Breast epithelium (tissue), 4 donors: ENCODE results near the gene MYO1F. TPM values are rescaled to one million over a fixed set of nuclear protein-coding genes. Genes with fewer than 3 reads are reported as not detected.
"Not testable (repeated sequence)": the region's sequence is repeated elsewhere in the genome, so short reads cannot be mapped to it uniquely, and the experiment has no call there.

Experiments used
- DNase-seq, 2 donors: peaks; one replicate each; pipeline ENCODE4 v3.0.0-alpha.2; 2019; ENCODE audit warnings: low spot score in 2 of 2
- H3K27ac ChIP-seq, 2 donors: fragments of 200-600 bp; sonication (generic) in 1 of 2; one replicate each; pipeline ENCODE4 v1.5.1; 2016 to 2019; ENCODE audit warnings: mild to moderate bottlenecking in 1 of 2
- H3K27me3 ChIP-seq, 2 donors: fragments of 200-600 bp; sonication (generic) in 1 of 2; one replicate each; pipeline versions ENCODE4 v1.5.1 to v1.6.0; 2017 to 2019; ENCODE audit warnings: control low read depth in 1 of 2, mild to moderate bottlenecking in 1 of 2
- H3K36me3 ChIP-seq: fragments of 200-600 bp; one replicate; pipeline ENCODE4 v1.5.1; 2019
- H3K4me1 ChIP-seq, 2 donors: fragments of 200-600 bp; sonication (generic); one replicate each; pipeline ENCODE4 v1.5.1; 2016 to 2019; ENCODE audit warnings: control low read depth in 1 of 2
- H3K4me3 ChIP-seq, 3 donors: fragments of 200-600 bp; sonication (generic); 1 replicate in 2 of 3; 2 replicates in 1 of 3; pipeline ENCODE4 v1.5.1; 2016 to 2019; ENCODE audit warnings: mild to moderate bottlenecking in 3 of 3, moderate library complexity in 2 of 3
- H3K9me3 ChIP-seq, 2 donors: fragments of 200-600 bp; sonication (generic) in 1 of 2; one replicate each; pipeline ENCODE4 v1.5.1; 2016 to 2019; ENCODE audit warnings: control low read depth in 1 of 2
- CTCF ChIP-seq, 3 donors: fragments of 450-650 bp; IDR thresholded peaks; one replicate each; pipeline ENCODE4 v1.5.1; 2016 to 2017; ENCODE audit warnings: antibody characterized with exemption in 3 of 3, mild to moderate bottlenecking in 3 of 3, moderate library complexity in 3 of 3
- POLR2A ChIP-seq: fragments of 450-650 bp; IDR thresholded peaks from one replicate; pipeline ENCODE4 v1.6.1; 2016; ENCODE audit warnings: antibody characterized with exemption, mild to moderate bottlenecking, moderate library complexity
- POLR2AphosphoS5 ChIP-seq, 3 donors: sonication (generic); formaldehyde crosslinking; IDR thresholded peaks; one replicate each; pipeline ENCODE4 v1.6.1; 2017; ENCODE audit warnings: antibody characterized with exemption in 3 of 3
- intact Hi-C: fragments of 100-400 bp; cut with DNase I; formaldehyde crosslinking; loops from one replicate; pipeline ENCODE4 v1.15.1; 2023; ENCODE audit warnings: low total_unique reads
- total RNA-seq, 3 donors: library from RNA; depleted of rRNA; stranded (reverse); fragments of >200 nt; gene quantifications; one replicate each; pipeline ENCODE4 v1.1.0, GENCODE V29; 2016

MYO1F gene
- total RNA-seq, 3 donors from 2014 or later = 8.5 to 31.0 (median 11.3) TPM

- no peaks in the 10 kb centered on the region for H3K4me1 ChIP-seq
- no peaks in the 10 kb centered on the region for H3K9me3 ChIP-seq
- H3K27ac ChIP-seq = no peak overlapping the region
- H3K4me3 ChIP-seq = no peak overlapping the region
- intact Hi-C loops = no loop called here
- DNase-seq = no peak
- H3K27me3 ChIP-seq = no peaks in the 10 kb centered on the region
- H3K36me3 ChIP-seq = no peaks in the 10 kb centered on the region
- TF ChIP-seq POLR2A (no peak), POLR2AphosphoS5 (IDR thresholded peaks at IDR 0.05) (no peak), CTCF (IDR thresholded peaks at IDR 0.05) (no peak)
Observed at GRCh38 chr19:8567522-8568172, 9.6 kb downstream of the MYO1F start.

GRCh38 chr19:8566855-8567254 is 10.4 kb downstream of the MYO1F start:
- Histone ChIP-seq H3K27ac (no peak overlapping the region), H3K4me3 (no peak overlapping the region), H3K4me1 (no peaks in the 10 kb centered on the region), H3K9me3 (no peaks in the 10 kb centered on the region), H3K27me3 (no peaks in the 10 kb centered on the region), H3K36me3 (no peaks in the 10 kb centered on the region)
- no peak for TF ChIP-seq POLR2A
- TF ChIP-seq POLR2AphosphoS5 (IDR thresholded peaks at IDR 0.05) = no peak
- TF ChIP-seq CTCF (IDR thresholded peaks at IDR 0.05) = no peak
- intact Hi-C loops = no loop called here
- no peak for DNase-seq

- H3K36me3 ChIP-seq, DNase-seq, H3K4me1 ChIP-seq, intact Hi-C loops, H3K4me3 ChIP-seq, H3K27ac ChIP-seq, H3K9me3 ChIP-seq, H3K27me3 ChIP-seq: not testable (repeated sequence)
Observed at GRCh38 chr19:8564866-8565265, 12.4 kb downstream of the MYO1F start.

GRCh38 chr19:8561075-8561764 is 16.0 kb downstream of the MYO1F start:
- no peaks in the 10 kb centered on the region for H3K36me3 ChIP-seq
- TF ChIP-seq CTCF (IDR thresholded peaks at IDR 0.05) = no peak
- no peak for TF ChIP-seq POLR2AphosphoS5 (IDR thresholded peaks at IDR 0.05)
- TF ChIP-seq POLR2A = no peak
- DNase-seq = no peak
- no peak overlapping the region for H3K4me3 ChIP-seq
- no peak overlapping the region for H3K27ac ChIP-seq
- intact Hi-C loops = no loop called here
- H3K9me3 ChIP-seq = no peaks in the 10 kb centered on the region
- H3K4me1 ChIP-seq = no peaks in the 10 kb centered on the region
- H3K27me3 ChIP-seq = no peaks in the 10 kb centered on the region

- H3K36me3 ChIP-seq = no peaks in the 10 kb centered on the region
- intact Hi-C loops = no loop called here
- no peak overlapping the region for H3K27ac ChIP-seq
- no peaks in the 10 kb centered on the region for H3K27me3 ChIP-seq
- DNase-seq = no peak
- H3K4me1 ChIP-seq = no peaks in the 10 kb centered on the region
- TF ChIP-seq POLR2AphosphoS5 (IDR thresholded peaks at IDR 0.05) = no peak
- no peak for TF ChIP-seq POLR2A
- no peak for TF ChIP-seq CTCF (IDR thresholded peaks at IDR 0.05)
- H3K9me3 ChIP-seq = no peaks in the 10 kb centered on the region
- H3K4me3 ChIP-seq = no peak overlapping the region
Observed at GRCh38 chr19:8558325-8558724, 18.9 kb downstream of the MYO1F start.
